NCI-H2227 (cell line): ENCODE results near the gene KLHL26.

Experiments used
- DNase-seq: peaks from one replicate; lab custom pipeline; 2025; ENCODE audit not compliant: unreplicated experiment; lab: John Stamatoyannopoulos, UW

KLHL26 gene

DNA sequence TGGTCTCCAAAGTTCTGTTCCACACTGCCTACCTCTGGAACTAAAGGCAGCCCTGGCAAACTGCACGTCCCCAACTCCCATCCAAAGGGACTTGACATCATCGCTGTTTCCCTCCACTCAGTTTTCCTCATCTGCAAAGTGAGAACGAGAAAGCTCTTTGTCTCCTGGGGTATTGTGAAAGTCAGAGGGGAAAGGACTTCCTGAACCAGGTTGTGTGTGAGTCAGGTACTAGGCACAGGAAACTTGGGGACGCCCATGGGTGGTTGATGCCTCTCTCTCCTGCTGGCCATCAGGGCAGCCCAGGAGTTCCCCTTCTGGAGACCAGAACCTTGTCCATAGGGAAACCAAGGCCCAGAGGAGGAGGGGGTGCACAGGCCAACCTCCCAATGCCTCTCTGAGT lies 35.0 kb upstream of the KLHL26 start:
- DNase-seq: no peak

DNA sequence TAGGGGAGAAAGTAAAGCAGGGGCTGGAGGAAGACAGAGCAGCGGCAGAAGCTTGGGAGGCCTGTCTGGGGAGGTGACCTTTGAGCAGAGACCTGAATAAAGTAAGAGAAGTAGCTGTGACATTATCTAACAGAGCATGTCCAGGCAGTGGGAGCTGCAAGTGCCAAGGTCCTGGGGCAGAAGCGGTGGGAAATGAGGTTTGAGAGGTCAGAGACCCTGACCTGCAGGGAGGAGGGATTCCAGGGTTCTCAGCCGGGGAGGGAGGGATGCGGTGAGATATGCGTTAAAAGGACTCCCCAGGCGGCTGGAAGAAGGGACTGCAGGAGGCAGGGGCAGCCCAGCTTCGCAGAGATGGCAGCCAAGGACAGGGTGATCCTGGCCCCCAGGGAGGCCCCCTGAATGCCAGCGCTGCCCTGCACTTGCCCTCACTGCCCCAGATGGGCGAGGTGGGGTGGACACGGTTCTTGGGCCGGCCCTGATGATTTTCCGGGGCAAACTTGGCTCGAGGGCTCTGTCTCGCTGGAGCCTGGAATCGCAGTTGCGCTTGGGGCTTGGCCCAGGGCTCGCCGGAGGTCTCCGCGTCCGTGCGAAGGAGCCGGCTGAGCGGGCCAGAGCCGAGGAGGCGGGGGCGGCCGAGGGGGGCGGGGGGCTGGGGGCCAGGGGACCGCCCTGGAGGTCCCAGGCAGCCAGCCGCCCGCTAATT lies 33.4 kb upstream of the KLHL26 start:
- DNase-seq: no peak

DNA sequence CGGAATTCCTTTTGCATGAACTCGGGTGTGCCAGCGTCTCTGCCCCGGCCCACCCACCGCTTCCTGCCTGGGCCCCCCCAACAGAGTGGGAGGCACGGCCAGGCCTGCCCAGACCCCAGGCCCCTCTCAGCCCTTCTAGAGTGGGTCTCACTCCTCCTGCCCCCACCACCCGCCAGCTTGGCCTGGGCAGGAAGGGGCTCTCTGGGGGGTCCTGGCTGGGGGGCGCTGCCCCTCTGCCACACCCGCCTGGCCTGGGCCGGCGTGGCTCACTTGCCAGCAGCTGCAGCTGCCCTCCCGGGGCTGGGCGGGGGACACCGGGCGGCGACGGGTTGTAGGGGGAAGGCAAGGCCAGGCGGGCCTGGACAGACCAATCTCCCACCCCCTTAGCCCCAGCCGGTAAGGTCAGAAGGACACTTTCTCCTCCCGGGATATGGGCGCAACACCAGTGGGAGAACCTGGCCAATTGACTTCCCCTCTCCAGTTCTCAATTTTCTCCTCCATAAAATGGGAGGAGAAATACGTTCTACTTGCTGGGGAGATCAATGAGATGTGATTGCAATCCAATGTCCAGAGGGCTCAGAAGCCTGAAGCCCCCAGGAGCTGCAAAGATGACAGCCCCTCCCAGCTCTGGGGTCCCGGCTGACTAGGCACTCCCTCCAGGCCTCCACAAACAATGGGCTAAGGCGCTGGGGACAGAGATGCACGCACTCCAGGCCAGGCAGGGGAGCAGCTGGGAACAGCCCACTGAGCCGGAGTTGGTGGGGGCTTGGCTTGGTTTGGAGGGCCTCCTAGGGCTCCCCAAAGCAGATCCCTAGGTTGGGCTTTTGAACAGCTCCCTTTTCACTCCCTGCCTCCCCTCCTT lies 32.6 kb upstream of the KLHL26 start:
- DNase-seq: no peak

DNA sequence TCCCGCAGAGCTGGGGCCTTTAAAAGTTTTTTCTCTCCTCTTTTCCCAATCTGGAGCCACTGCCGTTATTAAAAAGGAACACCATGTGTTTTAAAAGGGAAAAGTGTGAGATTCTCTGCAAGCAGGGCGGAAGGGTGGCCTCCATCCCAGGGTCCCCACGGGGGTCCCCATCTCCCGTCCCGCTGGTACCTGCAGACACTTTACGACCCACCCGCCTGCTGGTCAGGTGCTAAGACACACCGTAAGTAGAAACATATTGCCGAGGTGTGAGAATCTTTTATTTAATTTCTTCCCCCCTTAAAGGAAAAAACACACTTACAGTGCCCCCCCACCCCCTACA lies 32.0 kb upstream of the KLHL26 start:
- no peak for DNase-seq

DNA sequence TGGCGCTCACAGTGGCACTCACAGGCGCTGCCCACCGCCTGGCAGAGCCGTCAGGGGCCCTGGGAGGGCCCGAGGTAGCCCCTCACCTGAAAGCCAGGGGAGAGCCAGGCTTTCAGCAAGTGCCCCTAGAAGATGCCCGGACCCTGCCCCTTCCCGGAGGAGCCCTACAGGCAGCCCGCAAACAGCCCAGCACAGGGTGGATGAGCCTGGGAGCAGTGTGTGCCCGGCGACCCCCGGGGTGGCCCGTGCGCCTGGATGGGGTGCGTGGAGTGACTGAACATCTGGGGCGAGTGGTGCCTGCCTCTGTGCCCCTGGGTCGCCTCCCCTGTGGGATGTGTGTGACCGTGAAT lies 31.7 kb upstream of the KLHL26 start:
- DNase-seq: no peak

DNA sequence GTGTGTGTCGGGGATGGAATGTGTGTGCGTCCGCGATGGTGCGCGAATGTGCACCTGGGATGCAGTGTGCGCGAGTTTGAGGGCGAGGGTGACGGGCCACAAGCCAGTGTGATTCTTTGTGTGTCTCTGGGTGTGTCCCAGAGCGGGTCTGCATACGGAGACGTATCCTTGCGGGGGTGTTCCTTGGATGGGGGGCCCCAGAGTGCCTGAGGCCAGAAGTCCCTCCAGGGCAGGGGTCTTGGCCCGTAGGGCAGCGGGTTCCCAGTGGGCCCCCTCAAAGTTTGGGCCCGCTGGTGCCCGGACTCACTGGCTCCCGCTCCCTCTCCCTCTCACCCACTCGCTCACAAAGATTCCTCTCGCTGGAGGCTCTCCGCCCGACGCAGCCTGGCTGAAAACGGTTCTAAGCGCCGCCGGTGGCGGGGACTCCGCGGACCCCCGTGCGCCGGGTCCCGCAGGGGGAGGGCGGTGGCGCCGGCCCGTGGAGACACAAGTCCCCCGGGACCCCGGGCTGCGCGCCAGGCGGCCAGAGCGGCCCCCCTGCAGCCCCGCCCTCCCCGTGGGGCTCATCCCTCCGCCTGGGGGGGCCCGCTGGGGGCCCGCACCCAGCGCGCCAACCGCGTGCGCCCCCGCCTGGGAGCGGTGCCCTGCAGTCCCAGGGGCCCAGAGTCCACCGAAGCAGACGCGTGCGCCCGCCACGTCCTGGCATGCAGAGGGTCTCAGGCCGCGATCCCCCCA lies 31.1 kb upstream of the KLHL26 start:
- DNase-seq: no peak

DNA sequence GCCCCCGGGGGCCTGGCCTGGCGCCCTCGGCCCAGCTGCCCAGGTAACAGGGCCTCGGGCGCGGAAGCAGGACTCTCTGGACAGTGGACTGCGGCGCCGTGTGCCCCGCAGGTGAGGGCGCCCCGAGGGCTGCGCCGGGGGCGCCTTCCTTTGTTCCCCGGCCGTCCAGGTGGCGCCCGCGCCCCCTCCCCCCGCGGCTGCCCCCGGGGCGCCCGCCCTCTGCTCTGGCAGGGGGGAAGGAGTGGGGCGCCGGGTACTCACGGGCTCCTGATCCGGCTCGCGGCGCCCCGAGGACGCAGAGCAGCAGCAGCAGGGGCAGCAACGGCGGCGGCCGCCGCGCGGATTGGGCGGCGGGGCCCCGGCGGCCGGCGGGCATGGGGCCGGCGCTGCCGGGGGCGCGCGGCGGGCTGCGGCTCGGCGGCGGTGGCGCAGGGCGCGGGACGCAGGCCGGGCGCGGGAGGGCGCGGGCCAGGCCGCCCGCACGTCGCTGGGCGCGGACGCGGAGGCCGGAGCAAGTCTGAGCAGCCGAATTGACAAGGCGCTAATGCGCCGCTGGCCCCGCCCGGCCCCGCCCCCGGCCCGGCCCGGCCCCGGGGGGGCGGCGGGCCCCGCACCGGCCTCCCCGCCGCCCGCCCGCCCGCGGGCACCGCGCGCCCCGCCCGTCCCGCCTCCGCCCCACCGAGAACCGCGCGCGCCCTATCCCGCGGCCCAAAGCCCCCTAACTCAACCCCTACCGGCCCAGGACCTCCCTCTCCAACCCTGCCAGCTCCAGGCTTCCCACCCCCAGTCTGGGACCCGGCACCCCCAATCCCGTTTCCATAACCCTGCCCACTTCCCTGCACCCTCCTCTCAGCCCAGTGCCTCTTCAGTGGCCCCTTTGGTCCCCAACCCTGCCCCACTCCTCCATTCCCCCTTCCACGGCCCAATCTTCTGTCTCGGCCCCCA lies 30.3 kb upstream of the KLHL26 start, which contains the start of gene CRLF1:
Gene CRLF1 (minus strand): TSS at position 519 of the 945 bp plus-strand sequence. CDS start 143 bp downstream, at position 376.
- no peak for DNase-seq

DNA sequence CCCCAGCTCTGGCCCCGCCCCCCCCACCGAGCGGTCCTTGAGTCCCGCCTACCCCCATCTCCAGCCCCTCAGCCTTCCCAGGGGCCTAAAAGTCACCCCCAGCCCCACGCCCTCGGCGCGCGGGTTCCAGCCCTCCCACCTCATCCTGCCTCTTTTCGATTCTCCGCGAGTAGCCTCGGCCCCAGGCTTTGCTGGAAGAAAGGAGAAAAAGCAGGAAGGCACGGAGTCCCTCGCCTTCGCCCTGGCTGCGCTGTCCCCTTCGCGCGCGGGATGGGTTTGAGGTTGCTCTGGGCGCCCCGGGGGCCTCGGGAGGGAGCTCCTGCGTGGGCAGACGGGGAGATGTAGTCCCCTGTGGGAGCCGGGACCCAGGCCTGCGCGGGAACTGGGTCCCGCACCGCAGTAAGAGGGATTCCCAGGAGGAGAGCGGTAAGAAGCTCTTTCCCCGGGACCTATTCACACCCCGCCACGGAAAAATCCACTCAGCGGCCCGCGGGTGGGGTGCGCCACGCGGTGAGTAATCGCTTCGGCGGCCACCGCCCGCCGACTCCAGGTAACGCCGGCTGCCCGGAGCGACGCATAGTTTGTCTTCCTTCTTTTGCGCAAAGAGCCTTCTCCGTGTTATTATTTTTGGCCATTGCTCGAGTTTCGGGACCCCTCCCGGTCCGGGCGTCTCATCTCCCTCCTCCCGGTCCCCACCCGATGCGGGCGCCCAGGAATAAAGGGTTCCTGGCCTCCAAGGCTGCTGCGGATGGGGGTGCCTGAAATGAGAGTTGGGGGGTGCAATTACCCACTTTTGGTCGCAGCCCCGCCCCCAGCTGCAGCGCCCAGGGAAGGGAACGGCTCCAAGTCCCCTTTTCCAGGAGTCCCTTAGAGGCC lies 29.4 kb upstream of the KLHL26 start:
- DNase-seq: peak; percentile 11

DNA sequence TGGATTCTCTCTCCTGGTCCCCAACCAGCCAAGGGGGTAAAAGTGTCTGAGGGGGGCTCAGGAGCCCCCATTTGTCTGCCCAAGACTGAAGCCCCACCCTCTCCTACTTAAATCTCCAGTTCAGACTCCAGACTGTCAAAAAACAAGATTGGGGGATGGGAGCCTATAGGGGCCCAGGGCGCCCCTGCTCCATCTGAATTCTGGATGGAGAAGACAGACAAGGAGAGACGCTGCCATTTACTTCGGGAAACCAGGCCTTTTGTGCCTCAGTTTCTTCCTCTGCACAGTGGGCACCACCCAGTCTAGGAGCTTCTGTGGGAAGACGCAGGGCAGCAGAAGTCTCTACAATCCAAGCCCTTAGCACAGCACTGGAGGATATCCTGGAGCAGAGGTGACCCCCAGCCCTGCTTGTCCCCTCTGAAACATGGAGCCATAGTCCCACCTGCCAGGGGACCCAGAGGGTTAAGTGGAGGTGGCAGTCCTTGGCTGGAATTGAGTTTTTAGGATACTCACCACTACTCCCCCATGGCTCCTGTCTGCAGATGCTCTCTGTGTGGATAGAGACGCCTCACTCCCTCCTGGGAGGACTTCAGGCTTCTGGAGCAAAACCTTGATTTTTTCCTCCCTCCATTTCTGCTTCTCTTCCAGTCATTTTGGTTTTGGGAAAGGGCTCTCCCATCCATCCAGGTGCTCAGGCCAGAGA lies 28.6 kb upstream of the KLHL26 start:
- DNase-seq: no peak

DNA sequence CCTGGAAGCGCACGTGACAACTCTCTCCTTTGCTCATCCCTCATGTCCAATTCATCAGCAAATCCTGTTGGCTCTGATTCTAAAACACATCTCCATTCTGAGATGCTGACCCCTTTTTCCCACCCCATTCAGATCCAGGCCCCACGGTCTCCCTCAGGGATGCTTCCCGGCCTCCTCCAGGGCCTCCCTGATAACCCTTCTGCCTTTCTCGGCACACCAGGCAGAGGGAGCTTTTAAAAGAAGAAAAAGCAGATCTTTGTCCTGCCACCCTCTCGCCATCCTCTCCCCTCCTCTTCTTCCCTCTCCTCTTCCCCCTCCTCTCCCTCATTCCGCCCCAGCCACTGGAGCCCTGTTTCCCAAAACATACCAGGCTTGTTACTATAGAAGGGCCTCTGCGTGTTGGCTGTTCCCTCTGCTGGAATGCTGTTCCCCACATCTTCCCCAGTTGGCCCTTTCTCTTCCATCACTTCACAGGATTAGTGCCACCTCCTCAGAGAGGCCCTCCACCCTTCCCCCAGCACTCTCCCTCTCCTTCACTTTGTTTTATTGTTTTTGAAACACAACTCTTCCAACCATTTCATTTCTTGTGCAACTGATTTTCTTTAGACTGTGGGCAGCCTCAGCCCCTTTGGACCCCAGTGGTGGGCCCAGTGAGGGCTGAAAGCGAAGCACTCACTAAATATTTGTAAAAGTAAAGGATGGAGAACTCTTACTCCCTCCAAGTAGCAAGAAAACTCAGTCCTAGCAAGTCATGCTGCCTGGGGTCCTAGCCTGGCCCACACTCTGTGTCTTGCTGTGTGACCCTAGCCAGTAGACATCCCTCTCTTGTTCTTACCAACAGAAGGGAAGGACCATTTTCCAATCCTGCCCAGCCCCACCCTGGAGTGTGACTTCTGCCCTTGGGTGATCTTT lies 27.8 kb upstream of the KLHL26 start:
- no peak for DNase-seq

DNA sequence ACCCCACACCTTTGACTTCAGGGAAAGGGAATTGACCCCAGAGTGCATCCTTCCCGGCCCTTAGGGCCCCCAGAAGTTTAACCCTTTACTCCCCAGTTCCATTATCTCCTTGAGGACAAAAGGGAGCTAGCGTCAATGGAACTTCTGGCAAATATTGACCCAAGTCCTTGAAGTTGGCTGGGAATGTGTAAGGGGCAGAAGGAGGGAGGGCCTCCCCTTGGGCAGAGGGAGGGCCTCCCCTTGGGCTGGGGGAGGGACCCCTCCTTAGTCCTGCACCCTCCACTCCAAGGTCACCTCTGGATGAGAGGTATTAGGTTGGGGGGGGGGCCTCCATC lies 27.1 kb upstream of the KLHL26 start:
- DNase-seq: no peak

DNA sequence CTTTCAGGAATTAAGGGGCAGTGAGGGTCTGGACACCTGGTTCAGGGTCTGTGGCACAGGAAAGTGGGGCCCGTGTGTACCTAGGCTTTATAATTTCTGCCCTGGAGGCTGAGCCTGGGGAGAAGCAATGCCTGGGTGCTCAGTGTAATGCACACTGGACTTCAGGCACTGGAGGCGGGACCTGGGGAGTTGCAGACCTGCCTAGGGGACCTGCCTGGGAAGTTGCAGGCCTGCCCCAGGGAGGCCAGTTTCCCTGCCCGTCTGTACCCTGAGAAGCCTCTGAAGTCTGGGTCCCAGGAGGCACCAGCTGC lies 26.6 kb upstream of the KLHL26 start:
- no peak for DNase-seq

DNA sequence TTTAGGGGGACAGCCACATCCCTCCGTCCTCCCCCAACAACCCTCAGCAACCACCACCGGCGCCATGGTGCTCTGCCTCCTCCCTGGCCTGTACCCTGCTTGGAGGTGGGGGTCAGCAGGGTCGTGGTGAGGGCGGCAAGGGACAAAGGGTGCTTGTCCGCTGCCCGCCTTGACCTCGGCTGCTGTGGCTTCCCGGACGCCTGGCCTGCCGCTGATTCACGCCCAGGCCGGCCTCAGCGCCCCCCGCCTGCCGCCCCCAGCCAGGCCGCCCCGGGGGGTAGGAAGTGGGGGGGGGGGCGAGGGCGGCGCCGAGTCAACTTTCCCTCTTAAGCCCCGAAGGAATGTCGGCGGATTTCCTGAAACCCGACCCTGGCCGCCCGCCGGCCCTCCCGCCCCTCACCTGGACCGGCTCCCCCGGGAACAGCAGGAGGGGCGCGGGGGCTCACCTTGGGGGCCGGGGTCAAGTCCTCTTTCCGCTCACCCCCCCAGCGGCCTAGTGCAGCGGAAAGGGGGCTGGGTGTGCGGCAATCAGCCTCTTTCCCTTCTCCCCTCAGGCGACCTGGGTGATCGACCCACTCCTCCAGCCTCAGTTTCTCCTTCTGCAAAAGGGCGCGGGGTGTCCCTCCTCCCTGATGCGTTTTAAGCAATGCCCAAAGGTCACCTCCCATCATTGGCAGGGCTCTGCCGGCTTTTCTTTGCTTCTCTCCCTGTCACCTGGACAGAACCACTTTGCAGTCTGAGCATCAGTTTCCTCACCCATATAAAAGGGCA lies 26.1 kb upstream of the KLHL26 start:
- DNase-seq: no peak

DNA sequence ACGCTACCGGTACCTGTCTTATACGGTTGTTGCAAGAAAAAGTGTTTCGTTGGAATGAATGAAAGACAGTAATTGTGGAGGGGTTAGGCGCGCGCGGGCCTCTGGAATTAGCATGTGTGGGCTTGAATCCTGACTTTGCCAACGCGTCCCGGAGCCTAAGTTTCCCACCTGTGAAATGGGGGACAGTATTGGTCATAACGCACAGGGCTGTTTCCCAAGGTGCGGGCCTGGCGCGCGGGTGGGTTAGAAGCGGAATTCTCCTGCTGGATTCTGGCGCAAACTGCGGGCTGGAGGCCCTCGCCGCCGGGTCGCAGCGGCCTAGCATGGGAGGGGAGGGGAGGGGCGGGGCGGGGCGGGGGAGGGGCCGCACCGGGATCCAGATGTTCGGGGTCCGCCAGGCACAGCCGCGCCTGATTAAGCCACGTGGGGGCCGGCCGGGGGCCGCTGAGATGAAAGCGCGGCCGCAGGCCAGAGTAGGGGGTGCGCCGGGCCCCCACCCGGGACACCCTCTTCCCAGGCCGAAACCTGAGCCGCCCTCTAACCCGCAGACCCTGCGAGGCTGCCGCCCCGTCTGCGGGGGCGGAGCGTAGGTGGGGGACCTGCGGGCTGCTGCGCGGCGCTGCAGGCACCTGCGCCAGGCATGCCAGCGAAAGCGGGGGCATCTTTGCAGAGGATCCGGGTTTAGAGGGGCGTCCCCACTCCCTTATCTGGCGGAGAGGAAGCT lies 25.3 kb upstream of the KLHL26 start:
- DNase-seq: peak; percentile 23

DNA sequence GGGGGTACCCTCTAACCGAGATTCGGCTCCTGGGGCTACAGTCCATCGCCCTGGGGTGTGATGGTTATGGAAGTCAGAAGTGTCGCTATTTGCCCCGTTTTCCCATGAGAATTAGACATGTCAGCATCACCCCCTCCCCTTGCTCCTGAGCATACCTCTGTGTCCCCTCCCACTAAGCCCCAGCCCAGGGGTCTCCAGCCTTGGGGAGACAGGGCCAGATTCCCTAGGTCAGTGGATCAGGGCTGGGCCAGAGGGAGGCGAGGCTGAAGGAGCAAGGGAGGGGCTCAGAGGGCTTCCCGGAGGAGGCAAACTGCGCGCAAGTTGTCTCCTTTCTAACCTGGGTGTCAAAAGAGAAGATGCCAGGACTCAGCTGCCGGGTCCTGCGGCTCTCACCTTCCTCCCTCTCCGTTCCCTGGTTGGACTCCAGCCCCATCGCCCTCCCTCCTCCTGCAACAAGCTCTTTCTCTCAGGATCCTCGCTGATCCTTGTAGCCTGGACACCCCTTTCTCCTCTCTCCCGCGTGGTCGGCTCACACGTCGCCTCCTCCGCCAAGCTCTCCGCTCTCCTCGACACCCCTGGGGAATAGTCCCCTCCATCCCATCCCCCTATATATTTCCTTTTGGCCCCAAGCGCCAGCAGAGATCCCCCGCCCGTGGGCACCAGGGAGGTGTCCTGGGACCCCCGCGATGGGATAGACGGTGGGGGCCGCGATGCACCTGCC lies 24.6 kb upstream of the KLHL26 start:
- DNase-seq: peak; percentile 33

DNA sequence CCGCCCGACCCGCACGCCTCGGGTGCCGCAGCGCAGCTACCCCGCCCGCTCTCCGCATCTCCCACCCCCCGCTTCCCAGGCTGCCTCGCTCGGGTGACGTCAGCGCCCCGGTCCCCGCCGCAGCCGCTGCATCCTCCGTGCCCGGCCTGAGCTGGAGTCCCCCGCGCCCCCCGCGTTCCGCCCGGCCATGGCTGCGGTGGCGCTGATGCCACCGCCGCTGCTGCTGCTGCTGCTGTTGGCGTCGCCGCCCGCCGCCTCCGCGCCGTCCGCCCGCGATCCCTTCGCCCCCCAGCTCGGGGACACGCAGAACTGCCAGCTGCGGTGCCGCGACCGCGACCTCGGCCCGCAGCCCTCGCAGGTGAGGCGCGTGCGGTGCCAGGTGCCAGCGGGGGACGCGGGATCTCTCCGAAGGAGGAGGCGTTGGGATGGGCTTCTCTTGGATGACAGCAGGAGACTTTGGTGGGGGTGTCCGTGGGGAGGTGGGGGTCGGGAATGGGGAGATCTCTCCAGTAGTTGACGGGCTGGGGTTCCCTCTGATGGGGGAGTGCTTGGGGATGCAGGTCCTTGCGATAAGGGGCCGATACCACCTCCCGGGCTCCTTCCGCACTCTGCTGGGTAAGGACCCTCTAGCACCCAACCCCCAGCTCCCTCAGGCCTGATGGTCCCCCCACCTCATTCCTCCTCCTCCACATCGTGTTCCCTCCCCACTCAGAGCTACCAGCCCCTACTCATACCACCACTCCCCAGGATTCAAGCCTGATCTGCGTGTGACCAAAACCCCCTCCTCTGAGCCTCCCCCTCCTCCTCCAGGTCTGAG lies 23.8 kb upstream of the KLHL26 start, which contains the start of gene TMEM59L:
Gene TMEM59L (plus strand): TSS at position 99 of the 817 bp plus-strand sequence. CDS start 89 bp downstream, at position 188.
- peak; percentile 57 for DNase-seq
